D341Med (cell line): ENCODE measurements around the gene RTL1.

Experiments
- DNase-seq: peaks from one replicate; pipeline ENCODE4 v3.0.0; 2012; ENCODE audit warnings: low spot score

Gene RTL1

GRCh38 chr14:100882026-100882967, 21.2 kb downstream of the RTL1 start:
- no peak for DNase-seq

- no peak for DNase-seq
These were observed 22.1 kb downstream of the RTL1 start for GRCh38 chr14:100881211-100882025.

- no peak for DNase-seq
These were observed 23.0 kb downstream of the RTL1 start for GRCh38 chr14:100880271-100881101.

- DNase-seq: no peak
These were observed 23.7 kb downstream of the RTL1 start for GRCh38 chr14:100879782-100880181.

GRCh38 chr14:100879194-100879593, 24.3 kb downstream of the RTL1 start:
- no peak for DNase-seq

GRCh38 chr14:100878271-100879146, 25.0 kb downstream of the RTL1 start:
- DNase-seq: no peak

- no peak for DNase-seq
These were observed 27.5 kb downstream of the RTL1 start for GRCh38 chr14:100875861-100876590.

- DNase-seq: no peak
These were observed 28.4 kb downstream of the RTL1 start for GRCh38 chr14:100875126-100875525.

- DNase-seq: no peak
These were observed 29.0 kb downstream of the RTL1 start for GRCh38 chr14:100874411-100875091.

GRCh38 chr14:100874051-100874410, 29.5 kb downstream of the RTL1 start:
- DNase-seq: no peak

GRCh38 chr14:100873096-100873482, 30.4 kb downstream of the RTL1 start:
- DNase-seq: no peak

GRCh38 chr14:100872259-100873095, 31.0 kb downstream of the RTL1 start:
- no peak for DNase-seq

GRCh38 chr14:100871234-100872186, 32.0 kb downstream of the RTL1 start:
- DNase-seq: no peak

GRCh38 chr14:100868621-100869370, 34.7 kb downstream of the RTL1 start:
- no peak for DNase-seq

GRCh38 chr14:100867631-100868315, 35.7 kb downstream of the RTL1 start:
- DNase-seq: no peak
